ENCODE measurements around the gene NDUFS5. TPM values are rescaled to one million over a fixed set of nuclear protein-coding genes. Genes with fewer than 3 reads are reported as not detected.
"Not testable (repeated sequence)": the region's sequence is repeated elsewhere in the genome, so short reads cannot be mapped to it uniquely, and the experiment has no call there.

Gene NDUFS5
- total and polyA plus RNA-seq, 2 donors: 368 to 552 TPM

GRCh38 chr1:39036678-39037077 is 10.5 kb downstream of the NDUFS5 start:
- no peak for DNase-seq (ENCODE audit: extremely low spot score)
- Histone ChIP-seq H3K4me1 (ENCODE audit: insufficient read depth) (no peaks in the 10 kb centered on the region), H3K27ac (ENCODE audit: low read depth) (no peak overlapping the region), H3K4me3 (ENCODE audit: low read depth, low read length) (no peak overlapping the region), H3K36me3 (ENCODE audit: insufficient read depth) (no peaks in the 10 kb centered on the region)
- 85% methylated on average over 5 of the region's 5 CpGs for WGBS

- Histone ChIP-seq H3K4me1 (ENCODE audit: insufficient read depth) (no peaks in the 10 kb centered on the region), H3K4me3 (ENCODE audit: low read depth, low read length) (no peak overlapping the region), H3K36me3 (ENCODE audit: insufficient read depth) (no peaks in the 10 kb centered on the region), H3K27ac (ENCODE audit: low read depth) (no peak overlapping the region)
- 91% methylated on average over 3 of the region's 3 CpGs for WGBS
- DNase-seq (ENCODE audit: extremely low spot score): no peak
Observed at GRCh38 chr1:39043513-39043912, 17.4 kb downstream of the NDUFS5 start.

- no peaks in the 10 kb centered on the region for H3K36me3 ChIP-seq (ENCODE audit: insufficient read depth)
- WGBS: 87% methylated on average over 1 of the region's 1 CpG
- no peak overlapping the region for H3K27ac ChIP-seq (ENCODE audit: low read depth)
- DNase-seq (ENCODE audit: extremely low spot score): no peak
- no peaks in the 10 kb centered on the region for H3K4me1 ChIP-seq (ENCODE audit: insufficient read depth)
- H3K4me3 ChIP-seq (ENCODE audit: low read depth, low read length): no peak overlapping the region
Observed at GRCh38 chr1:39044762-39045161, 18.6 kb downstream of the NDUFS5 start.

DNA sequence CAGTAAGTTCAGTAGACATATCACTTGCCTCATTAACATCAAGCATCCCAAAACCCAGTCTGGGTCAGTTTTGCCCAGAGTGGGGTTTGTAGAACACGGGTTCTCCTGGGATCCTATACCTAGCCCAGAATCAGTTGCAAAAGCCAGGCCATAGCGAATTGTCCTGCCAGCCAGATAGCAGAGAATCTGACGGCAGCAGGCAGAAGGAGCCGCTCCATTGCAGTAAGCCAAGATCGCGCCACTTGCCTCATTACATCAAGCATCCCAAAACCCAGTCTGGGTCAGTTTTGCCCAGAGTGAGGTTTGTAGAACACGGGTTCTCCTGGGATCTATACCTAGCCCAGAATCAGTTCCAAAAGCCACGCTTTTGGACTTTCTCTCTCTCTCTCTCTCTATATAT is 19.1 kb downstream of the NDUFS5 start:
- DNase-seq (ENCODE audit: extremely low spot score): no peak
- 80% methylated on average over 8 of the region's 8 CpGs for WGBS
- no peaks in the 10 kb centered on the region for H3K36me3 ChIP-seq (ENCODE audit: insufficient read depth)
- H3K4me3 ChIP-seq (ENCODE audit: low read depth, low read length): no peak overlapping the region
- no peaks in the 10 kb centered on the region for H3K4me1 ChIP-seq (ENCODE audit: insufficient read depth)
- H3K27ac ChIP-seq (ENCODE audit: low read depth): no peak overlapping the region

- no peaks in the 10 kb centered on the region for H3K36me3 ChIP-seq (ENCODE audit: insufficient read depth)
- DNase-seq (ENCODE audit: extremely low spot score): no peak
- 78% methylated on average over 6 of the region's 6 CpGs for WGBS
- no peak overlapping the region for H3K27ac ChIP-seq (ENCODE audit: low read depth)
- H3K4me1 ChIP-seq (ENCODE audit: insufficient read depth): no peaks in the 10 kb centered on the region
- no peak overlapping the region for H3K4me3 ChIP-seq (ENCODE audit: low read depth, low read length)
Observed at GRCh38 chr1:39046613-39047210, 20.6 kb downstream of the NDUFS5 start.

DNA sequence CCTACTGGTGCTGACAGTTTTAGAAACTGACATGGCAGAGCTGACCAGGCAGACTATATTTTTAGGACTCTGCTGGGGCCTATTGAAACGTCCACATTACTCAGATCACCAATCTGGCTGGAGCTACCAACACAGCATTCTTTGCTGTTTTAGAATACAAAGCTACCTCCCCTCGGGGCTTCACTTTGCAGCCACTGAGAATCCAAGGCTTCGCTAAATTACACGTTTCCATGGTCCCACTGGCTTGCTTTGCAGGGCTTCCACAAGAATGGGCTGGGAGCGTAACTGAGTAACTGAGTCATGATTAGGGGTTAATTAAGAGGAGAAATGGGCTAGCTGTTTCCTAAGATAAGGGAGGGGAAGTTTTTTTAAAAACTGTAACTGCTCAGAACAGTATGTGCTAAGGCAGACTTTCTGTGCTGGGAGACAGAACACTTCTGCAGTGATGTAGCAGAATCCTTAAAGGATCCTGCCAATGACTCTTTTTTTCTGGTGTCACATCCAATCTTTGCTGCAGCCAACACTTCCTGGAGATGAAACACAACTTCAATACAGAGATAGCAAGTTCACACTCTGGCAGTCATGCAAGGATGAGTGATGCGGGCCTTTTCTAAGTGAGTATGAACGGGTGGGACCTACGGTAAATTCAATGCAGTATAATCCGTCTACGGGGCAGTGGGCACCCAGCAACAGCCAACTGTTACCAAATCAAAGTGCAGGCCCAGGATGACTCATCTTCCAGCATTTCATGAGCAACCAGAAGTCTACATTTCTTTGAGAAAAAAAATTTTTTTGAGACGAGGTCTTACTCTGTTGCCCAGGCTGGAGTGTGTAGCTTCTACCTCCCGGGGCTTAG is 21.5 kb downstream of the NDUFS5 start:
- DNase-seq (ENCODE audit: extremely low spot score): no peak
- H3K36me3 ChIP-seq (ENCODE audit: insufficient read depth): no peaks in the 10 kb centered on the region
- no peak overlapping the region for H3K27ac ChIP-seq (ENCODE audit: low read depth)
- H3K4me3 ChIP-seq (ENCODE audit: low read depth, low read length): no peak overlapping the region
- WGBS: 60% methylated on average over 12 of the region's 12 CpGs
- H3K4me1 ChIP-seq (ENCODE audit: insufficient read depth): no peaks in the 10 kb centered on the region

GRCh38 chr1:39048745-39049370 is 22.7 kb downstream of the NDUFS5 start:
- 82% methylated on average over 7 of the region's 7 CpGs for WGBS
- Histone ChIP-seq H3K4me1 (ENCODE audit: insufficient read depth) (no peaks in the 10 kb centered on the region), H3K4me3 (ENCODE audit: low read depth, low read length) (no peak overlapping the region), H3K36me3 (ENCODE audit: insufficient read depth) (no peaks in the 10 kb centered on the region), H3K27ac (ENCODE audit: low read depth) (no peak overlapping the region)
- DNase-seq (ENCODE audit: extremely low spot score): no peak

GRCh38 chr1:39050001-39050400 is 23.9 kb downstream of the NDUFS5 start:
- Histone ChIP-seq H3K27ac (ENCODE audit: low read depth) (no peak overlapping the region), H3K36me3 (ENCODE audit: insufficient read depth) (no peaks in the 10 kb centered on the region), H3K4me3 (ENCODE audit: low read depth, low read length) (no peak overlapping the region), H3K4me1 (ENCODE audit: insufficient read depth) (no peaks in the 10 kb centered on the region)
- DNase-seq (ENCODE audit: extremely low spot score): no peak
- WGBS: 93% methylated on average over 4 of the region's 4 CpGs

DNA sequence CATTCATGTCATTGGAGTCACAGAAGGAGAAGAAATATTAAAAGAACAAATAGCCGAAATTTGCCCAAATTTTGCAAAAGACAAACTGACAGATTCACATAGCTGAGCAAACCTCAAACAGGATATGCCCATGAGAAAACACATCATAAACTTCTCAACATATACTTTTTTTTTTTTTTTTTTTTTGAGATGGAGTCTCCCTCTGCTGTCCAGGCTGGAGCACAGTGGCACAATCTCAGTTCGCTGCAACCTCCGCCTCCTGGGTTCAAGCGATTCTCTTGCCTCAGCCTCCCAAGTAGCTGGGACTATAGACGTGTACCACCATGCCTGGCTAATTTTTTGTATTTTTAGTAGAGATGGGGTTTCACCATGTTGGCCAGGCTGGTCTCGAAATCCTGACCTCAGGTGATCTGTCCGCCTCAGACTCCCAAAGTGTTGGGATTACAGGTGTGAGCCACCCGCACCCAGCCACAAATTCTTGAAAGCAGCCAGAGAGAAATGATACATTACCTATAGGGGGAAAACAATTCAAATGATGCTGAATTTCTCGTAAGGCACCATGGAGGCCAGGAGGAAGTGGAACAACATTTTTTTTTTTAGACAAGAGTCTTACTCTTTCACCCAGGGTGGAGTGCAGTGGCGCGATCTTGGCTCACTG is 25.2 kb downstream of the NDUFS5 start:
- H3K27ac ChIP-seq (ENCODE audit: low read depth); H3K4me3 ChIP-seq (ENCODE audit: low read depth, low read length); DNase-seq (ENCODE audit: extremely low spot score); H3K4me1 ChIP-seq (ENCODE audit: insufficient read depth); H3K36me3 ChIP-seq (ENCODE audit: insufficient read depth): not testable (repeated sequence)
- 86% methylated on average over 11 of the region's 11 CpGs for WGBS

DNA sequence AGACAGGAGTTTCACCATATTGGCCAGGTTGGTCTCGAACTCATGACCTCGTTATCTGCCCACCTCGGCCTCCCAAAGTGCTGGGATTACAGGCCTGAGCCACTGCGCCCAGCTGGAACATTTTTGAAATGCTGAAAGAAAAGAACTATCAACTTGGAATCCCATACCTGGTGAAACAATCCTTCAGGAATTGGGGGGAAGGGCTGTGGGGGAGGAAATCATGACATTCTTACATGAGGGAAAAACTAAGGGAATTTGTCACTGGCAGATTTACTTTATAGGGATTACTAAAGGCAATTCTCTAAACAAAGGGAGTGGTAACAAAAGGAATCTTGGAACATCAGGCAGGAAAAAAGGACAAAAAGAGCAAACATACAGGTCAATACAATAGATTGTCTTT is 25.8 kb downstream of the NDUFS5 start:
- DNase-seq (ENCODE audit: extremely low spot score): no peak
- Histone ChIP-seq H3K4me1 (ENCODE audit: insufficient read depth) (no peaks in the 10 kb centered on the region), H3K27ac (ENCODE audit: low read depth) (no peak overlapping the region), H3K36me3 (ENCODE audit: insufficient read depth) (no peaks in the 10 kb centered on the region), H3K4me3 (ENCODE audit: low read depth, low read length) (no peak overlapping the region)
- WGBS: 85% methylated on average over 4 of the region's 4 CpGs

GRCh38 chr1:39055213-39055710 is 29.1 kb downstream of the NDUFS5 start:
- H3K4me3 ChIP-seq (ENCODE audit: low read depth, low read length); DNase-seq (ENCODE audit: extremely low spot score); H3K27ac ChIP-seq (ENCODE audit: low read depth); H3K4me1 ChIP-seq (ENCODE audit: insufficient read depth); H3K36me3 ChIP-seq (ENCODE audit: insufficient read depth): not testable (repeated sequence)
- WGBS: 90% methylated on average over 8 of the region's 8 CpGs

- not testable (repeated sequence) for H3K27ac ChIP-seq (ENCODE audit: low read depth); DNase-seq (ENCODE audit: extremely low spot score); H3K4me1 ChIP-seq (ENCODE audit: insufficient read depth); H3K36me3 ChIP-seq (ENCODE audit: insufficient read depth); H3K4me3 ChIP-seq (ENCODE audit: low read depth, low read length)
- WGBS: 98% methylated on average over 7 of the region's 7 CpGs
Observed at GRCh38 chr1:39061516-39061915, 35.4 kb downstream of the NDUFS5 start.

GRCh38 chr1:39061951-39062350 is 35.8 kb downstream of the NDUFS5 start:
- Histone ChIP-seq H3K4me3 (ENCODE audit: low read depth, low read length) (no peak overlapping the region), H3K36me3 (ENCODE audit: insufficient read depth) (no peaks in the 10 kb centered on the region), H3K27ac (ENCODE audit: low read depth) (no peak overlapping the region), H3K4me1 (ENCODE audit: insufficient read depth) (no peaks in the 10 kb centered on the region)
- no peak for DNase-seq (ENCODE audit: extremely low spot score)
- 84% methylated on average over 4 of the region's 4 CpGs for WGBS

Data from urinary bladder (tissue), 4 donors.